Right lobe of liver (tissue), 4 donors: ENCODE results near the gene TTC7B.

ENCODE experiments used
- POLR2A ChIP-seq: fragments of 450-650 bp; IDR thresholded peaks from one replicate; pipeline ENCODE4 v1.6.1; 2017; ENCODE audit warnings: antibody characterized with exemption, mild to moderate bottlenecking
- TF ChIP-seq, protein P1 (sequence below), 4 donors: fragments of 200-600 bp in 3 of 4; fragments of 450-650 bp in 1 of 4; IDR thresholded peaks; one replicate each; pipeline versions ENCODE4 v1.5.1 to v1.8.0; 2016 to 2022; ENCODE audit warnings: antibody characterized with exemption in 4 of 4, mild to moderate bottlenecking in 2 of 4
- donor health status: DM: no; HTN: no; CAD: no.
- donor health status: DM: no; HTN: no; CAD: no.
- donor health status: DM: no; HTN: yes; CAD: no.

DNA sequence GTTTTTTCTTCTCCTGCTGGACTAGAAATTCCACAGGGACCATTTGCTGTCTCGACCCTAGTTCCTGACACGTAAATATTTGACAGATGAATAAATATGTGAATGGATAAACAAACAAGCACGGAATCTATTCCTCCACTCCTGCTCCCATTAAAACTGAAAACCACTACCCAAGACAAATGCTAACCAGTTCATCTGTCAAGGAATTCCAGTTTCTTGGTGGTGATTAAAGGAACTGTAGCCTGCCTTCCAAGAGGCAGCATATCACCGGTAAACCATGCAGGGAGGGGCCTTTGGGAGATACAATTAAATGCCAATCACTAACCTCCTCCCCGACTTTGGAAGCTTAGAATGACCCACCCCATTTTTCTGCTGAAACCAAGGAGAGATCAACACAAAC lies 95.4 kb downstream of the TTC7B start:
- TF ChIP-seq, protein P1, sequence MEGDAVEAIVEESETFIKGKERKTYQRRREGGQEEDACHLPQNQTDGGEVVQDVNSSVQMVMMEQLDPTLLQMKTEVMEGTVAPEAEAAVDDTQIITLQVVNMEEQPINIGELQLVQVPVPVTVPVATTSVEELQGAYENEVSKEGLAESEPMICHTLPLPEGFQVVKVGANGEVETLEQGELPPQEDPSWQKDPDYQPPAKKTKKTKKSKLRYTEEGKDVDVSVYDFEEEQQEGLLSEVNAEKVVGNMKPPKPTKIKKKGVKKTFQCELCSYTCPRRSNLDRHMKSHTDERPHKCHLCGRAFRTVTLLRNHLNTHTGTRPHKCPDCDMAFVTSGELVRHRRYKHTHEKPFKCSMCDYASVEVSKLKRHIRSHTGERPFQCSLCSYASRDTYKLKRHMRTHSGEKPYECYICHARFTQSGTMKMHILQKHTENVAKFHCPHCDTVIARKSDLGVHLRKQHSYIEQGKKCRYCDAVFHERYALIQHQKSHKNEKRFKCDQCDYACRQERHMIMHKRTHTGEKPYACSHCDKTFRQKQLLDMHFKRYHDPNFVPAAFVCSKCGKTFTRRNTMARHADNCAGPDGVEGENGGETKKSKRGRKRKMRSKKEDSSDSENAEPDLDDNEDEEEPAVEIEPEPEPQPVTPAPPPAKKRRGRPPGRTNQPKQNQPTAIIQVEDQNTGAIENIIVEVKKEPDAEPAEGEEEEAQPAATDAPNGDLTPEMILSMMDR (IDR thresholded peaks at IDR 0.05): no peak
- TF ChIP-seq POLR2A: no peak
